Measurements from ENCODE around the gene P2RX6. TPM values are rescaled to one million over a fixed set of nuclear protein-coding genes. Genes with fewer than 3 reads are reported as not detected.
A peak's percentile ranks its signal among the peaks of the same experiment; 100 is the strongest.

P2RX6 gene
- total and polyA plus RNA-seq, 9 of the 15 experiments (the other 6 are each of a cell fraction or from before 2014, with no cell fraction given), result 0.01 to 3.9 (median 1.5) TPM; not detected in 1

- Histone ChIP-seq H3K9ac (ENCODE audit: insufficient read depth in 1 of 2, low read depth in 2 of 2, low read length in 2 of 2) (peak overlapping the region in 1 of 2 experiments; percentile 61; a peak in 2 of 4 replicates), H2AFZ (ENCODE audit: low read depth, low read length) (no peak overlapping the region), H3K4me2 (ENCODE audit: insufficient read depth, low read length) (peak overlapping the region; percentile 87; the same call in 1 of the 2 replicates), H3K79me2 (ENCODE audit: control insufficient read depth, insufficient read depth, low read length) (peaks cover 16% of the 10 kb centered on the region; the same call in 2 of the 3 replicates), H3K9me3 (replicated peaks; ENCODE audit: control insufficient read depth, insufficient read depth, low read depth, low read length) (no peaks in the 10 kb centered on the region), H3K4me1 (replicated peaks in 1 of 2; ENCODE audit: control insufficient read depth in 2 of 2, insufficient read depth in 2 of 2, low read length in 2 of 2) (peaks cover 26 to 46% of the 10 kb centered on the region in 2 experiments), H3K27ac (ENCODE audit: extremely low read depth, low read depth, low read length) (no peak overlapping the region), H4K20me1 (replicated peaks; ENCODE audit: control insufficient read depth, insufficient read depth, low read length) (peaks cover 12% of the 10 kb centered on the region), H3K4me3 (peak overlapping the region; percentile 44; the same call in 1 of the 2 replicates), H3K9me1 (ENCODE audit: control insufficient read depth, insufficient read depth, low read length) (peaks cover 7% of the 10 kb centered on the region), H3K27me3 (ENCODE audit: control insufficient read depth in 2 of 2, insufficient read depth in 2 of 2, low read length in 2 of 2) (no peaks in the 10 kb centered on the region), H3K36me3 (ENCODE audit: control insufficient read depth, insufficient read depth, low read length) (peaks cover 5% of the 10 kb centered on the region; the same call in 1 of the 3 replicates)
- CTCF ChIA-PET (ENCODE audit: low intra/inter-chr PET ratio), result interaction anchor here (1.2 kb wide), 1 partner anchor 11 kb away, joined by 3 read pairs; the partner anchor contains the start of gene THAP7
- intact Hi-C loops (cut with micrococcal nuclease) (loop anchor here (1.0 to 5.0 kb wide), 2 partner anchors 10 to 35 kb away; partner anchors contain the start of genes LRRC74B and THAP7), in situ Hi-C loops (cut with MboI) (no loop called here)
- no peak for FAIRE-seq
- WGBS (ENCODE audit: insufficient coverage, low coverage, missing lambda C conversion rate), result 48% methylated on average over 14 of the region's 14 CpGs
- BruUV-seq (replicated peaks), result no TSS peak
- POLR2A ChIA-PET, result interaction anchor here (0.5 to 13.9 kb wide), 8 partner anchors 9 to 177 kb away, joined by 3 to 333 read pairs (median 4); partner anchors contain the start of genes SLC7A4 and THAP7
- no peak for ATAC-seq
- DNase-seq (ENCODE audit: extremely low read depth in 1 of 4, low spot score in 3 of 4), result no peak
- TF ChIP-seq HCFC1 (IDR thresholded peaks at IDR 0.05; ENCODE audit: low read depth, low read length) (0 out of 2 replicates have a peak, but pooled peaks have one; percentile 36), OTX1 (CRISPR knock-in tag; IDR thresholded peaks at IDR 0.05) (0 out of 2 replicates have a peak, but pooled peaks have one; percentile 60), THAP12 (CRISPR knock-in tag; IDR thresholded peaks at IDR 0.05) (peak; percentile 83), SREBF1 (IDR thresholded peaks at IDR 0.05; ENCODE audit: borderline replicate concordance, low read depth, low read length) (no peak), SP1 (CRISPR knock-in tag; IDR thresholded peaks at IDR 0.05) (no peak), CBFA2T3 (IDR thresholded peaks at IDR 0.05) (no peak), EZH2 (IDR thresholded peaks at IDR 0.05; ENCODE audit: borderline replicate concordance, low read depth, low read length) (no peak), RBFOX2 (IDR thresholded peaks at IDR 0.05; ENCODE audit: low read depth, low read length) (no peak), MYNN (IDR thresholded peaks at IDR 0.05) (no peak), MYNN (CRISPR knock-in tag; IDR thresholded peaks at IDR 0.05) (no peak), TCF15 (CRISPR knock-in tag; IDR thresholded peaks at IDR 0.05) (no peak), DPF2 (IDR thresholded peaks at IDR 0.05) (no peak), ZBTB11 (CRISPR knock-in tag; IDR thresholded peaks at IDR 0.05) (0 out of 6 replicates have a peak, but pooled peaks of 1 of the 3 experiments have one; percentile 32), ZKSCAN1 (IDR thresholded peaks at IDR 0.05; ENCODE audit: low read depth, low read length) (0 out of 2 replicates have a peak, but pooled peaks have one; percentile 23)
Observed at GRCh38 chr22:21012446-21013407, 2.2 kb upstream of the P2RX6 start.

Measured in K562 (cell line).